T-cell (primary cell): ENCODE measurements around the gene C10orf67. TPM values are rescaled to one million over a fixed set of nuclear protein-coding genes. Genes with fewer than 3 reads are reported as not detected.

Experiments
- ATAC-seq, 4 experiments: fragments of 200-7000 bp in 3 of 4; fragments of 150-1000 bp in 1 of 4; cut with Tn5 transposase; replicated peaks in 1 of 4; 1 replicate in 3 of 4; 2 replicates in 1 of 4; pipeline ENCODE4 v1.10.0; 2021; ENCODE audit warnings: moderate library complexity in 3 of 4, mild to moderate bottlenecking in 2 of 4, moderate number of reproducible peaks in 1 of 4
- CTCF ChIA-PET, 2 donors: fragments of 300-600 bp; sonication (Branson Sonifier 250); formaldehyde crosslinking; loops; one replicate each; lab custom pipeline; 2022; ENCODE audit warnings: antibody characterized with exemption in 2 of 2; lab: Charles Lee
- POLR2A ChIA-PET, 2 donors: fragments of 300-600 bp; sonication (Branson Sonifier 250); formaldehyde crosslinking; loops; one replicate each; lab custom pipeline; 2022; ENCODE audit warnings: antibody characterized with exemption in 2 of 2; lab: Charles Lee
- DNase-seq, 35 experiments: peaks; one replicate each; pipeline versions ENCODE4 v3.0.0 to v3.0.0-alpha.2; 2013 to 2023
- H3K27ac ChIP-seq: one replicate; pipeline ENCODE4 v1.5.1; 2013; ENCODE audit warnings: low read length
- H3K27me3 ChIP-seq, 2 experiments: replicated peaks in 1 of 2; 1 replicate in 1 of 2; 2 replicates in 1 of 2; pipeline versions ENCODE4 v1.6.1 to v1.7.0; 2013; ENCODE audit warnings: low read length in 1 of 2, mixed read lengths in 1 of 2; ENCODE audit not compliant: control insufficient read depth in 2 of 2, insufficient read depth in 2 of 2; ENCODE audit errors: extremely low read depth in 1 of 2
- H3K36me3 ChIP-seq, 2 donors: 1 replicate in 1 of 2; 2 replicates in 1 of 2; pipeline versions ENCODE4 v1.6.1 to v1.7.0; 2013; ENCODE audit warnings: low read length in 1 of 2; ENCODE audit not compliant: control insufficient read depth in 2 of 2, insufficient read depth in 1 of 2; ENCODE audit errors: extremely low read depth in 1 of 2
- H3K4me1 ChIP-seq, 2 experiments: 1 replicate in 1 of 2; 2 replicates in 1 of 2; pipeline versions ENCODE4 v1.6.1 to v1.7.0; 2013; ENCODE audit warnings: low read length in 2 of 2, mixed read lengths in 1 of 2; ENCODE audit not compliant: insufficient read depth in 2 of 2, control insufficient read depth in 1 of 2; ENCODE audit errors: extremely low read depth in 1 of 2
- H3K4me3 ChIP-seq, 2 donors: 1 replicate in 1 of 2; 2 replicates in 1 of 2; pipeline versions ENCODE4 v1.5.1 to v1.7.0; 2013; ENCODE audit warnings: mild to moderate bottlenecking in 2 of 2, low read length in 1 of 2, moderate library complexity in 1 of 2; ENCODE audit not compliant: control insufficient read depth in 1 of 2; ENCODE audit errors: extremely low read depth in 1 of 2
- H3K9me3 ChIP-seq: 2 replicates; pipeline ENCODE4 v1.7.0; 2013
- H3K27ac Mint-ChIP-seq, 2 donors: one replicate each; pipeline ENCODE4 v1.8.0; 2020 to 2021; ENCODE audit warnings: mild to moderate bottlenecking in 2 of 2, mixed read lengths in 2 of 2
- H3K27me3 Mint-ChIP-seq, 2 donors: one replicate each; pipeline ENCODE4 v1.8.0; 2021 to 2022; ENCODE audit warnings: mixed read lengths in 2 of 2
- H3K36me3 Mint-ChIP-seq: one replicate; pipeline ENCODE4 v1.8.0; 2021; ENCODE audit warnings: mixed read lengths
- H3K4me1 Mint-ChIP-seq, 3 donors: one replicate each; pipeline ENCODE4 v1.8.0; 2020 to 2022; ENCODE audit warnings: mixed read lengths in 3 of 3, mild to moderate bottlenecking in 1 of 3
- H3K4me3 Mint-ChIP-seq, 3 donors: one replicate each; pipeline ENCODE4 v1.8.0; 2020 to 2022; ENCODE audit warnings: mild to moderate bottlenecking in 3 of 3, mixed read lengths in 3 of 3, moderate library complexity in 3 of 3
- H3K9me3 Mint-ChIP-seq, 3 donors: one replicate each; pipeline ENCODE4 v1.8.0; 2020 to 2022; ENCODE audit warnings: mixed read lengths in 3 of 3
- WGBS: methylation state at CpG from one replicate; pipeline ENCODE4 v1.1.5; 2013; ENCODE audit warnings: missing lambda C conversion rate; ENCODE audit not compliant: insufficient coverage; 5-methylcytosine and 5-hydroxymethylcytosine counted together
- total RNA-seq, 35 experiments: library from RNA in 6 of 35; stranded (reverse) in 6 of 35; fragments of 120-200 nt in 1 of 35; gene quantifications; one replicate each; pipeline versions ENCODE4 v1.2.1 to v1.2.4 and lab custom pipeline; 2013 to 2026

The C10orf67 gene
- total RNA-seq, 5 donors from 2014 or later (not counting 1 experiment from before 2014, with no cell fraction given) = 0.13 TPM; not detected in 4

GRCh38 chr10:23198610-23198939 lies 146.0 kb downstream of the C10orf67 start:
- Histone ChIP-seq H3K4me1 (peaks cover 0 to 9% of the 10 kb centered on the region in 2 experiments), H3K36me3 (no peaks in the 10 kb centered on the region), H3K4me3 (no peak overlapping the region), H3K27ac (no peak overlapping the region), H3K27me3 (peaks cover 27 to 65% of the 10 kb centered on the region in 2 experiments), H3K9me3 (no peaks in the 10 kb centered on the region)
- CTCF ChIA-PET = no interaction called here
- DNase-seq (no peak), ATAC-seq (no peak)
- WGBS = 12% methylated on average over 11 of the region's 13 CpGs
- Mint-ChIP-seq H3K4me1 (peaks cover 0 to 13% (median 12%) of the 10 kb centered on the region in 3 donors), H3K9me3 (no peaks in the 10 kb centered on the region), H3K4me3 (no peak overlapping the region), H3K27me3 (peaks cover 62 to 75% of the 10 kb centered on the region in 2 donors), H3K27ac (no peak overlapping the region), H3K36me3 (no peaks in the 10 kb centered on the region)
- POLR2A ChIA-PET = no interaction called here

DNA sequence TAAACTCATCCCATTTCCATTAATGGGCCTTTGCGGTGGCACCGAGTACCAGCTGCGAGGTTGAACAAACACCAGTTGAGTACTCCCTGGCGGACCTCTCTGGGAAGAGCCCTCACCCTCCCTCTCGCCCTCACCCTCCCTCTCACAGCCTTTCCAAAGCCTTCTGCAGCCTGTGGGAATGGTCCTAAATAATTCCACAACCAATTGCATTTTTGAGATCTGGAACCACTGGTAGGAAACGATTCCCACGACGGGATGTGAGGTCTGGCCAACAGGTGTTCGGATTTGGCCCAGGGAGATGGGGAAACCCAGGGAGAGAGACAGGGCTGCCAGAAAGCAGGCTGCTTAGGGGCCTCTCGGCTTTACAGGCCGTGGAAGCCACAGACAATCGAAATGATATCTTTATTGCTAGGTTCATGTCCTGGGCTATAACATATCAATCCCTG lies 147.2 kb downstream of the C10orf67 start:
- H3K27me3 ChIP-seq = peaks cover 22 to 67% of the 10 kb centered on the region in 2 experiments
- Mint-ChIP-seq H3K4me1 (peaks cover 0 to 15% (median 12%) of the 10 kb centered on the region in 3 donors), H3K36me3 (no peaks in the 10 kb centered on the region), H3K9me3 (no peaks in the 10 kb centered on the region), H3K27ac (no peak overlapping the region), H3K27me3 (peaks cover 58 to 75% of the 10 kb centered on the region in 2 donors), H3K4me3 (no peak overlapping the region)
- H3K36me3 ChIP-seq = no peaks in the 10 kb centered on the region
- H3K4me1 ChIP-seq = peaks cover 0 to 9% of the 10 kb centered on the region in 2 experiments
- H3K9me3 ChIP-seq = no peaks in the 10 kb centered on the region
- no peak overlapping the region for H3K27ac ChIP-seq
- POLR2A ChIA-PET = no interaction called here
- WGBS = 6% methylated on average over 8 of the region's 12 CpGs
- no peak for DNase-seq
- no peak overlapping the region for H3K4me3 ChIP-seq
- CTCF ChIA-PET = no interaction called here
- ATAC-seq = no peak

DNA sequence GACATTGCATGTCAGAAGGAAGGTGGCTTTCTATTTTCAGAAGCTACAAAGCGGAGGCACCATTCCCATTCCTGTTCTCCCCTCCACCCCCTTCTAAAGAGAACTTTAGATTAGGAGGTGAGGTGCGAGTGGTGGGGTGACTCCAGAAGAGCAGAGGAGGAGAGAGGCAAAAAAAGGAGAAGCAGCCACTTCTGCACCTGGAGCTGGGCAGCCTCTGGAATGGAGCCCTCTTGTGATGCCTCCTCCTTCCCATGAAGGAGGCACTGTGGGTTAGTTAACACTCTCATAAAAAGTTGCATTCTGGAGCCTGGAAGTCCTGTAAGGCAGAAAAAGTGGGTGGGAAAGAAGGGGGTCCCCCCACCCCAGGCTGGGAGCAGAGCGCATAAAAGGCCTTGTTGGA lies 147.7 kb downstream of the C10orf67 start:
- CTCF ChIA-PET = no interaction called here
- no peak overlapping the region for H3K27ac ChIP-seq
- H3K27me3 ChIP-seq = peaks cover 21 to 69% of the 10 kb centered on the region in 2 experiments
- H3K36me3 Mint-ChIP-seq = no peaks in the 10 kb centered on the region
- POLR2A ChIA-PET = no interaction called here
- H3K4me3 Mint-ChIP-seq = no peak overlapping the region
- no peak for ATAC-seq
- H3K27me3 Mint-ChIP-seq = peaks cover 54 to 72% of the 10 kb centered on the region in 2 donors
- WGBS = no CpG with 5 or more reads among the region's 3 CpGs
- no peak overlapping the region for H3K4me3 ChIP-seq
- no peak for DNase-seq
- H3K9me3 ChIP-seq = no peaks in the 10 kb centered on the region
- H3K9me3 Mint-ChIP-seq = no peaks in the 10 kb centered on the region
- peaks cover 0 to 9% of the 10 kb centered on the region in 2 experiments for H3K4me1 ChIP-seq
- peaks cover 0 to 15% (median 12%) of the 10 kb centered on the region in 3 donors for H3K4me1 Mint-ChIP-seq
- no peak overlapping the region for H3K27ac Mint-ChIP-seq
- no peaks in the 10 kb centered on the region for H3K36me3 ChIP-seq

- no peak overlapping the region for H3K27ac ChIP-seq
- no peak overlapping the region for H3K4me3 Mint-ChIP-seq
- H3K9me3 ChIP-seq = no peaks in the 10 kb centered on the region
- H3K9me3 Mint-ChIP-seq = no peaks in the 10 kb centered on the region
- DNase-seq (no peak), ATAC-seq (no peak)
- peaks cover 48 to 68% of the 10 kb centered on the region in 2 donors for H3K27me3 Mint-ChIP-seq
- H3K4me1 ChIP-seq = peaks cover 0 to 9% of the 10 kb centered on the region in 2 experiments
- CTCF ChIA-PET = no interaction called here
- H3K36me3 ChIP-seq = no peaks in the 10 kb centered on the region
- POLR2A ChIA-PET = no interaction called here
- no peaks in the 10 kb centered on the region for H3K36me3 Mint-ChIP-seq
- H3K4me1 Mint-ChIP-seq = peaks cover 0 to 16% (median 13%) of the 10 kb centered on the region in 3 donors
- H3K27ac Mint-ChIP-seq = no peak overlapping the region
- H3K27me3 ChIP-seq = peaks cover 14 to 74% of the 10 kb centered on the region in 2 experiments
- no peak overlapping the region for H3K4me3 ChIP-seq
- WGBS = 13% methylated on average over 8 of the region's 13 CpGs
Observed at GRCh38 chr10:23195846-23196600, 148.6 kb downstream of the C10orf67 start.

DNA sequence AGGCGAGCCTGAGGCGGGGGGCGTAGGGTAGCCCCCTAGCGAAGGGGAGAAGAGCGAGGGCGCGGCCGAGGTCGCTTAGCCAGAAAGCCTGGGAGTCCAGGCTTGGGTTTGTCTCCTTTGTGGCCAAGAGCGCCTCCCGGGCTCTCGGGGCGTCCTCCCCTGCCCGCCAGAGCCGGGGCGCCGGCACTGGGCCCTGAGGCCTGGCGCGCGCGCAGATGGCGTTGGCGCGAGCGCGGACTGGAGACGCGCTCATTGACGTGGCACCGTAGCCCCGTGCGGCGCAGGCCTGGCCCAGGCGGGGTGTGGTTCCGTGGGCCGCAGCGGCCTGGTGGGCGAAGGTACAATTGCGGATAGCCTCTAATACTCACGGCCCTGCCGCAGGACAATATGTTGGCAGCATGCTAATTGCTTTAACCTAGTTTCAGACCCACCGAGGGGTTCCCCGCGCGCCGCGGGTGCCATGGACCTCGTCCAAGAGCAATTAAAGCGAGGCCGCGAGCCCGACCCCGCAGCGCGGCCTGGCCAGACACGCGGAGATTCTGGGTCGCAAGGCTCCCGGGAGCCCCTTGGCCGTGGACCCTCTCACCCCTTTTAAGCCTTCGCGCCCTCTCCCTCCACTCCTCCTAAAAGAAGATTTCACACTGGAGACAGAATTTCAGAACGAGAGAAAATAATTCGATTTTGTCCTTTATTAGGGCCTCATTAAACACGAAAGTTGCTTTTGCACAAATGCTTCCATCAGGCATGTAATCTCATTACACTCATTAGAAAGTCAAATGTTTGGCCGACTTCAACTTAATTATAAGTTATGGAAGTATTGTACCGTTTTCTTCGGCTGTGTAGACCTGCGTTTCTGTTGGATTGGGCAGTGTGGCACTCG lies 149.4 kb downstream of the C10orf67 start:
- peaks cover 0 to 9% of the 10 kb centered on the region in 2 experiments for H3K4me1 ChIP-seq
- peaks cover 17 to 70% of the 10 kb centered on the region in 2 experiments for H3K27me3 ChIP-seq
- Mint-ChIP-seq H3K4me1 (peaks cover 0 to 18% (median 15%) of the 10 kb centered on the region in 3 donors), H3K27ac (no peak overlapping the region), H3K9me3 (no peaks in the 10 kb centered on the region), H3K36me3 (no peaks in the 10 kb centered on the region), H3K4me3 (no peak overlapping the region), H3K27me3 (peaks cover 48 to 68% of the 10 kb centered on the region in 2 donors)
- no peak overlapping the region for H3K4me3 ChIP-seq
- WGBS = 11% methylated on average over 60 of the region's 70 CpGs
- H3K27ac ChIP-seq = no peak overlapping the region
- no peaks in the 10 kb centered on the region for H3K36me3 ChIP-seq
- ChIA-PET CTCF (no interaction called here), POLR2A (no interaction called here)
- H3K9me3 ChIP-seq = no peaks in the 10 kb centered on the region
- no peak for ATAC-seq
- no peak for DNase-seq

DNA sequence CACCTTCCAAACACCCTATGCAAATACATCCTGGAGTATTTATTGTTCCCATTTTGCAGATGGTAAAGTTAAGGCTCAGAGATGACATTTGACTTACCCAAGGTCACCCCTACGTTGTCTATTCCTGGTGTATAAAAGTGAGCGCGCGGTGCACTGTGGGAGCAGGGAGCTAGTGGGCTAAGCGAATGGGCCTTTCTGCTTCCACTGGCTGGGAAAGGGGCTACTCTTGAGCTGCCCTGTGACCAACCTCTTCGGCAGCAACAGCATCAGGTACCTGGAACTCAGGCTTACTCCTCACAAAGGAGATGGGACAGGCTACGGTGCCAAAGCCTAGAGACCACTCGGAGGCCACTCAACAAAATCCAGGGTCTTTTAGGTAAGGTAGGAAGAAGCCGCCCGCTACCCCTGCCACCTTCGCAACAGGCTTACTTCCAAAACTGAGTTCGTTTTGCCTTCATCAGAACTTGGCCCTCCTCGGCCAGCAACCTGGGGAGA lies 150.1 kb downstream of the C10orf67 start:
- Mint-ChIP-seq H3K4me3 (no peak overlapping the region), H3K4me1 (peaks cover 0 to 12% (median 10%) of the 10 kb centered on the region in 3 donors), H3K27ac (no peak overlapping the region), H3K27me3 (peaks cover 51 to 63% of the 10 kb centered on the region in 2 donors), H3K36me3 (no peaks in the 10 kb centered on the region), H3K9me3 (no peaks in the 10 kb centered on the region)
- CTCF ChIA-PET = no interaction called here
- no peaks in the 10 kb centered on the region for H3K9me3 ChIP-seq
- peaks cover 0 to 4% of the 10 kb centered on the region in 2 experiments for H3K4me1 ChIP-seq
- POLR2A ChIA-PET = no interaction called here
- H3K27ac ChIP-seq = no peak overlapping the region
- H3K27me3 ChIP-seq = peaks cover 17 to 67% of the 10 kb centered on the region in 2 experiments
- ATAC-seq (no peak), DNase-seq (no peak)
- no peaks in the 10 kb centered on the region for H3K36me3 ChIP-seq
- 23% methylated on average over 11 of the region's 13 CpGs for WGBS
- H3K4me3 ChIP-seq = no peak overlapping the region
